Stimulated activated CD8-positive, alpha-beta memory T cell treated with anti-CD3 and anti-CD28 coated beads, Interleukin-4, amount 100 ng/mL, for 4 hours (primary cell): ENCODE results near the gene ZFP14.
A peak's percentile ranks its signal among the peaks of the same experiment; 100 is the strongest.

Experiments used
- DNase-seq, 2 donors: peaks; one replicate each; pipeline ENCODE4 v3.0.0-alpha.2; 2020; ENCODE audit warnings: low read depth in 2 of 2, low spot score in 1 of 2

ZFP14 gene

GRCh38 chr19:36378625-36379509 lies at the start of gene ZFP14:
Gene ZFP14 (minus strand): TSS chr19:36379201. CDS start chr19:36367892, 11,309 bp downstream.
- peak; percentile 91 to 95 for DNase-seq

GRCh38 chr19:36423925-36424324 lies 44.9 kb upstream of the ZFP14 start:
- DNase-seq: no peak

- DNase-seq: no peak
Observed at GRCh38 chr19:36421749-36422481, 42.9 kb upstream of the ZFP14 start.

- DNase-seq: no peak
Observed at GRCh38 chr19:36420961-36421748, 42.2 kb upstream of the ZFP14 start.

- peak; percentile 51 to 64 for DNase-seq
Observed at GRCh38 chr19:36418287-36419001, 39.4 kb upstream of the ZFP14 start, which contains the start of gene ZFP82. Gene ZFP82 (minus strand): TSS chr19:36418644. CDS start chr19:36409789, 8,855 bp downstream.

- no peak for DNase-seq
Observed at GRCh38 chr19:36417752-36418286, 38.8 kb upstream of the ZFP14 start.

- no peak for DNase-seq
Observed at GRCh38 chr19:36409841-36410240, 30.8 kb upstream of the ZFP14 start.

- no peak for DNase-seq
Observed at GRCh38 chr19:36408101-36408500, 29.1 kb upstream of the ZFP14 start.

- no peak for DNase-seq
Observed at GRCh38 chr19:36404498-36404897, 25.5 kb upstream of the ZFP14 start.

- DNase-seq: no peak
Observed at GRCh38 chr19:36401475-36401874, 22.5 kb upstream of the ZFP14 start.

- no peak for DNase-seq
Observed at GRCh38 chr19:36398571-36398970, 19.6 kb upstream of the ZFP14 start.

- no peak for DNase-seq
Observed at GRCh38 chr19:36392916-36393673, 14.1 kb upstream of the ZFP14 start.

GRCh38 chr19:36379510-36379819 lies 464 bp upstream of the ZFP14 start:
- no peak for DNase-seq

- no peak for DNase-seq
Observed at GRCh38 chr19:36377541-36378178, 1.3 kb downstream of the ZFP14 start.

- no peak for DNase-seq
Observed at GRCh38 chr19:36373638-36374156, 5.3 kb downstream of the ZFP14 start.

GRCh38 chr19:36371886-36372285 lies 7.1 kb downstream of the ZFP14 start:
- no peak for DNase-seq

- DNase-seq: no peak
Observed at GRCh38 chr19:36363845-36364244, 15.2 kb downstream of the ZFP14 start.

GRCh38 chr19:36340786-36341372 lies 38.1 kb downstream of the ZFP14 start:
- no peak for DNase-seq
